Measurements from ENCODE around the gene NFE2L1. TPM values are rescaled to one million over a fixed set of nuclear protein-coding genes. Genes with fewer than 3 reads are reported as not detected.
"Not testable (repeated sequence)": the region's sequence is repeated elsewhere in the genome, so short reads cannot be mapped to it uniquely, and the experiment has no call there.

The NFE2L1 gene
- total RNA-seq, 2 donors from 2014 or later: 39.4 to 74.2 TPM

DNA sequence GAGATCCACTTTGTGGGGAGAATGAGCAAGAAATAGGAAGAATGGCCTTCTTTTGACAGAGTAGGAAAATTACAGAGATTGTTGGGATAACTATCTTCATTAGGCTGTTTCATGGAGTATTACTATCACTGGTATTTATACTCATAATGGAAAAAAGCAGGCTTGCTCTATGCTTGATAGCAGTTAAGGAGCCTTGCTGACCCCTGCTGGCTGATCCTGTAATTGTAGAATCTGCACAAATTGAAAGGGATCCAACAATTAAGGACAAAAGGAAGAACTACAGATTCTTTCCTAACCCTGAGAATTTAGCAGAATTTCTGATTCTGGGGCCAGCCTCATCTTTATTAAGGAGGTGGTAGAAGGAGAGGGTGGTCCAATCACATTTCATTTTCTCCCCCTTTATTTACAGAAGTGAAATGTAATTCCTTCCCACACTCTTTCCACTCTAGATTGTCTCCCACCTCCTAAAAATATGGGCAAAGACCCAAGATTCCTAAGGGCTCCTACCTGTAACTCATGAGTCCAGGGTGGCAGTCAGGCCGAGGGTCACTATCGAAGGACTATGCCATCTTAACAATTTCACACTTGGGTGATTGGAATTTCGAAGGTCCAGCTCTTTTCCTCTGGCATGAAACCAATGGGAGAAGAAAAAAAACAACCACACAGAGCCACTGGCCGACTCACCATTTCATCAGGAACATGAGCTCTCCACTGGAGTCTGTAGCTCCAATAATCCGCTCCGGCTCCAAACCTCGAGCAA lies 26.3 kb downstream of the NFE2L1 start:
- no peaks in the 10 kb centered on the region for H3K4me1 ChIP-seq
- H3K27me3 ChIP-seq: no peaks in the 10 kb centered on the region
- H3K9me3 ChIP-seq: no peaks in the 10 kb centered on the region
- 60 to 61% methylated on average over 7 of the region's 7 CpGs for WGBS, 2 donors
- H3K27ac ChIP-seq: peak overlapping the region in 1 of 4 donors; percentile 27
- no peak for TF ChIP-seq POLR2A (IDR thresholded peaks at IDR 0.05)
- TF ChIP-seq, protein P1, sequence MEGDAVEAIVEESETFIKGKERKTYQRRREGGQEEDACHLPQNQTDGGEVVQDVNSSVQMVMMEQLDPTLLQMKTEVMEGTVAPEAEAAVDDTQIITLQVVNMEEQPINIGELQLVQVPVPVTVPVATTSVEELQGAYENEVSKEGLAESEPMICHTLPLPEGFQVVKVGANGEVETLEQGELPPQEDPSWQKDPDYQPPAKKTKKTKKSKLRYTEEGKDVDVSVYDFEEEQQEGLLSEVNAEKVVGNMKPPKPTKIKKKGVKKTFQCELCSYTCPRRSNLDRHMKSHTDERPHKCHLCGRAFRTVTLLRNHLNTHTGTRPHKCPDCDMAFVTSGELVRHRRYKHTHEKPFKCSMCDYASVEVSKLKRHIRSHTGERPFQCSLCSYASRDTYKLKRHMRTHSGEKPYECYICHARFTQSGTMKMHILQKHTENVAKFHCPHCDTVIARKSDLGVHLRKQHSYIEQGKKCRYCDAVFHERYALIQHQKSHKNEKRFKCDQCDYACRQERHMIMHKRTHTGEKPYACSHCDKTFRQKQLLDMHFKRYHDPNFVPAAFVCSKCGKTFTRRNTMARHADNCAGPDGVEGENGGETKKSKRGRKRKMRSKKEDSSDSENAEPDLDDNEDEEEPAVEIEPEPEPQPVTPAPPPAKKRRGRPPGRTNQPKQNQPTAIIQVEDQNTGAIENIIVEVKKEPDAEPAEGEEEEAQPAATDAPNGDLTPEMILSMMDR (IDR thresholded peaks at IDR 0.05): peak; percentile 54 to 92 (median 80)
- intact Hi-C loops (cut with DNase I): loop anchor here (5.0 kb wide), 1 partner anchor 42 kb away; no protein-coding TSS in a partner anchor
- ATAC-seq: peak; percentile 94
- H3K4me3 ChIP-seq: no peak overlapping the region
- H3K36me3 ChIP-seq (replicated peaks in 1 of 2; ENCODE audit: insufficient read depth in 1 of 2, low read depth in 2 of 2): peaks cover 0 to 4% of the 10 kb centered on the region in 2 donors
- DNase-seq: peak; percentile 78 to 88 (median 88)

DNA sequence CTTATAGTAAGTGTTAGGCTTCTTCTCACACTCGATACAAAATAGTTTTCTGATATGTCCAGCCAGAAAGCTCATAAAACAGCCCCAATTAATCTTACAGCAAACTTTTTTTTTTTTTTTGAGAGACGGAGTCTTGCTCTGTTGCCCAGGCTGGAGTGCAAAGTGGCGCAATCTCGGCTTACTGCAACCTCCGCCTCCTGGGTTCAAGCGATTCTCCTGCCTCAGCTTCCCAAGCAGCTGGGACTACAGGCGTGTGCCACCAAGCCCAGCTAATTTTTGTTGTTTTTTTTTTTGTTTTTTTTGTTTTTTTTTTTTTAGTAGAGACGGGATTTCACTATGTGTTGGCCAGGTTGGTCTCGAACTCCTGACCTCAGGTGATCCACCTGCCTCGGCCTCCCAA lies 29.0 kb downstream of the NFE2L1 start:
- intact Hi-C loops (cut with DNase I); H3K4me3 ChIP-seq; ATAC-seq: not testable (repeated sequence)

DNA sequence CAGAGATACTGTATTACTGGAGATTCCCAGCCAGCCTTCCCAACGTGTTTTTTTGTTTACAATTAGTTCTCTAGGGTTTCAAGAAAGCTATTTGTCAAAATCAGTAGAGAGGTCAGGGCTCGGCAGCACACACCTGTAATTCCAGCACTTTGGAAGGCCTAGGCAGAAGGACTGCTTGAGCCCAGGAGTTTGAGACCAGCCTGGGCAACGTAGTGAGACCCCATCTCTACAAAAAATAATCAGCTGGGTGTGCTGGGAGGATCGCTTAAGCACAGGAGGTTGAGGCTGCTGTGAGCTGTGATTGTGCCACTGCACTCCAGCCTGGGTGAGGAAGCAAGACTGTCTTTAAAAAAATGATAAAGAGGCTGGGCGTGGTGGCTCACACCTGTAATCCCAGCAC lies 33.7 kb downstream of the NFE2L1 start:
- no peak overlapping the region for H3K4me3 ChIP-seq
- peaks cover 22% of the 10 kb centered on the region for H3K4me1 ChIP-seq
- H3K9me3 ChIP-seq: no peaks in the 10 kb centered on the region
- DNase-seq (no peak), ATAC-seq (no peak)
- H3K27me3 ChIP-seq: no peaks in the 10 kb centered on the region
- no peaks in the 10 kb centered on the region for H3K36me3 ChIP-seq (replicated peaks in 1 of 2; ENCODE audit: insufficient read depth in 1 of 2, low read depth in 2 of 2)
- 68 to 69% methylated on average over 5 of the region's 5 CpGs for WGBS, 2 donors
- H3K27ac ChIP-seq: no peak overlapping the region
- TF ChIP-seq, protein P1 (IDR thresholded peaks at IDR 0.05): no peak
- no peak for TF ChIP-seq POLR2A (IDR thresholded peaks at IDR 0.05)
- intact Hi-C loops (cut with DNase I): no loop called here

More for the DNA sequence above, 29.0 kb downstream of the NFE2L1 start:
- not testable (repeated sequence) for H3K9me3 ChIP-seq; H3K27ac ChIP-seq; H3K27me3 ChIP-seq; H3K36me3 ChIP-seq (replicated peaks in 1 of 2; ENCODE audit: insufficient read depth in 1 of 2, low read depth in 2 of 2); H3K4me1 ChIP-seq; DNase-seq
- WGBS, 2 donors: 91 to 96% methylated on average over 9 to 10 of the region's 10 CpGs

DNA sequence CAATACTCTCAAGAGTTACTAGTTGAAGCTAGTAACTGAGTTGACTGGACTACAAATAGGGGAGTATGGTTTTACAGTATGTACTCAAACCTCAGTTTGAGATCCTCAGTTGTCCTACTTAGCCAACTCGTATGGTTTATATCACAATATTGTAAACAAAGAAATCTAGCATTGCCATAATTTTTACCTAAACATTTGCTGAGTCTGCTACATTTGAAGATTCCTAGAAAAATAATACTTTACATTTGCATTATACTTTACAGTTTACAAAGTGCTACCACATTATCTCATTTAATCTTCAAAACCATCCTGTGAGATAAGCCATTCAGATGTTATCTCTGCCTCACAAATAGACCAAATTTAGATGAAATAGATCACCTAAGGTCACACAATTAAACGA lies 36.8 kb downstream of the NFE2L1 start:
- DNase-seq (no peak), ATAC-seq (no peak)
- H3K4me3 ChIP-seq: no peak overlapping the region
- no peaks in the 10 kb centered on the region for H3K27me3 ChIP-seq
- H3K27ac ChIP-seq: no peak overlapping the region
- intact Hi-C loops (cut with DNase I): no loop called here
- peaks cover 19% of the 10 kb centered on the region for H3K4me1 ChIP-seq
- WGBS, 2 donors: 29 to 42% methylated on average over 2 of the region's 2 CpGs
- TF ChIP-seq, protein P1 (IDR thresholded peaks at IDR 0.05): no peak
- no peak for TF ChIP-seq POLR2A (IDR thresholded peaks at IDR 0.05)
- no peaks in the 10 kb centered on the region for H3K9me3 ChIP-seq
- H3K36me3 ChIP-seq (replicated peaks in 1 of 2; ENCODE audit: insufficient read depth in 1 of 2, low read depth in 2 of 2): no peaks in the 10 kb centered on the region

DNA sequence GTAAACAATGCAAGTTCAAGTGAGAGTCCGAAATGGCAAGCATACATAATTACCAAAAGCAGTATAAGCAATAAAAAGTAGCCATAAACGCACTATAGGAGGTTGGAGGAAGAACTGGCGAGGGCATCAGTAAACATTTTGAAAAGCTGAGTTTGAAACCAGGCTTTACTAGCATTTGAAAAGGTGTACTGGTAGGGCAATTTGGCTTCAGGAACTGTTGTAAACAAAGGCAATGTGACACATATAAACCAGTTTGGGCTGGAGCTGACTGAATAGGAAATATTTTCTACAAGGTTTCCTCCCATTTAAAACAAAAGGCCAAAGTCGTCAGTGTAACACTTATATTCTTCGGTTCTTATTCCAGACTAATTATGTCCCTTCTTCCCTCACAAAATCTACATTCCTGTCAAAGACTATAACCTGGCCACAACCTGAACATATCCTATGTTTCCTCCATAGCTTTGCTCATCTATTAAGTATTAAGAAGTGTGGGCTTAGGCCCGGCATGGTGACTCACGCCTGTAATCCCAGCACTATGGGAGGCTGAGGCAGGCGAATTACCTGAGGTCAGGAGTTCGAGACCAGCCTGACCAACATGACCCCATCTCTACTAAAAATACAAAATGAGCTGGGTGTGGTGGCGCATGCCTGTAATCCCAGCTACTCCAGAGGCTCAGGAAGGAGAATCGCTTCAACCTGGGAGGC lies 45.3 kb downstream of the NFE2L1 start:
- ATAC-seq: no peak
- no peaks in the 10 kb centered on the region for H3K27me3 ChIP-seq
- H3K4me3 ChIP-seq: no peak overlapping the region
- H3K27ac ChIP-seq: no peak overlapping the region
- H3K4me1 ChIP-seq: peaks cover 4% of the 10 kb centered on the region
- H3K36me3 ChIP-seq (replicated peaks in 1 of 2; ENCODE audit: insufficient read depth in 1 of 2, low read depth in 2 of 2): no peaks in the 10 kb centered on the region
- H3K9me3 ChIP-seq: no peaks in the 10 kb centered on the region
- WGBS, 2 donors: 85 to 86% methylated on average over 9 to 11 of the region's 11 CpGs
- TF ChIP-seq, protein P1 (IDR thresholded peaks at IDR 0.05): no peak
- TF ChIP-seq POLR2A (IDR thresholded peaks at IDR 0.05): no peak
- DNase-seq: no peak
- intact Hi-C loops (cut with DNase I): no loop called here
